HG02759 (cell line): ENCODE measurements around the gene IL6R.
"Not testable (repeated sequence)": the region's sequence is repeated elsewhere in the genome, so short reads cannot be mapped to it uniquely, and the experiment has no call there.

Experiments
- ATAC-seq: cut with Tn5 transposase; IDR thresholded peaks from one replicate; pipeline ENCODE4 v1.9.1; 2021; ENCODE audit warnings: mild to moderate bottlenecking, moderate library complexity; ENCODE audit not compliant: unreplicated experiment

Gene IL6R

DNA sequence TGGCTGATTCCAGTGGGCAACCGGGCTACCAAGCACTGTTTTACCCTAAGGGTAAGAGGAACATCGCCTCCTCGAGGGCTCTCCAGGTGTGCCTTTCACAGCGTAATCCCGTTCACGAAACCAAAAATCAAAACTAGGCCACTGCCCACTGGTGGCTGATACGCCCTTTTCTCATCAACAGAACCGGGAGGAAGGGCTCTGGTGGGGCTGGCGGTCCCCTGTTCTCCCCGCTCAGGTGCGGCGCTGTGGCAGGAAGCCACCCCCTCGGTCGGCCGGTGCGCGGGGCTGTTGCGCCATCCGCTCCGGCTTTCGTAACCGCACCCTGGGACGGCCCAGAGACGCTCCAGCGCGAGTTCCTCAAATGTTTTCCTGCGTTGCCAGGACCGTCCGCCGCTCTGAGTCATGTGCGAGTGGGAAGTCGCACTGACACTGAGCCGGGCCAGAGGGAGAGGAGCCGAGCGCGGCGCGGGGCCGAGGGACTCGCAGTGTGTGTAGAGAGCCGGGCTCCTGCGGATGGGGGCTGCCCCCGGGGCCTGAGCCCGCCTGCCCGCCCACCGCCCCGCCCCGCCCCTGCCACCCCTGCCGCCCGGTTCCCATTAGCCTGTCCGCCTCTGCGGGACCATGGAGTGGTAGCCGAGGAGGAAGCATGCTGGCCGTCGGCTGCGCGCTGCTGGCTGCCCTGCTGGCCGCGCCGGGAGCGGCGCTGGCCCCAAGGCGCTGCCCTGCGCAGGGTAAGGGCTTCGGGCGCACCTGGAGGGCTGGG is at the start of gene IL6R:
TSS of gene IL6R (plus strand) at position 360 of the 763 bp plus-strand sequence. CDS start at position 647, 287 bp downstream.
- ATAC-seq: peak; percentile 34

GRCh38 chr1:154358519-154358918 is 46.6 kb upstream of the IL6R start:
- no peak for ATAC-seq

DNA sequence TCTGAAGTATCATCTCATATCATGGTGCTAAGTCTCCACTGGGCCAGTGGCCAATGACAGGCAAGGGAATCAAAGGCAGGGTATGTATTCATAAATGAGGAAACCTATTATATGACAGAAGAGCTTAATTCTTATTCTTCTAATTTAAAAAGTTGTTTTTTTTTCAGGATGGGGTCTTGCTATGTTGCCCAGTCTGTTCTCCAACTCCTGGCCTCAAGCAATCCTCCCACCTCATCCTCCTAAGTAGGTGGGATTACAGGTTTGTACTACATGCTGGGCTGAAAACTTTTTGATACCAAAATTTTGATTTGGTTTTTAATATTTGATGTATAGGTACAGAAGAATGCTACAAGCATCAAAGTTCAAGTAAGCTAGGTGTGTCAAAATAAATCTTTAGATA is 44.9 kb upstream of the IL6R start:
- no peak for ATAC-seq

GRCh38 chr1:154360881-154361280 is 44.3 kb upstream of the IL6R start:
- not testable (repeated sequence) for ATAC-seq

- ATAC-seq: no peak
These were observed 43.8 kb upstream of the IL6R start for GRCh38 chr1:154361357-154361756.

- no peak for ATAC-seq
These were observed 33.7 kb upstream of the IL6R start for GRCh38 chr1:154371436-154371835.

DNA sequence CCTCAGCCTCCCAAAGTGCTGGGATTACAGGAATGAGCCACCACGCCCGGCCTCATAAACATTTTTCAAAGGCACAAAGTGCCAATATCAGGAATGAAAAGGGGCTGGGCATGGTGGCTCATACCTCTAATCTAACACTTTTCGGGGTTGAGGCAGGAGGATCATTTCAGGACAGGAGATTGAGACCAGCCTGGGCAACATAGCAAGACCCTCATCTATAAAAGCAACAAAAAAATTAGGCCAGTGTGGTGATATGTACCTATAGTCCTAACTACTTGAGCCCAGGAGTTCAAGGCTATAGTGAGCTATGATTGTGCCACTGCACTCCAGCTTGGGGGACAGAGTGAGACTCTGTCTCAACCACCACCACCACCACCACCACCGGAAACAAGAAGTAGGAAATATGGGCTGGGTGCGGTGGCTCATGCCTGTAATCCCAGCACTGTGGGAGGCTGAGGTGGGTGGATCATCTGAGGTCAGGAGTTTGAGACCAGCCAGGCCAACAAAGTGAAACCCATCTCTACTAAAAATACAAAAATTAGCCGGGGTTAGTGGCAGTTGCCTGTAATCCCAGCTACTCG is 31.3 kb upstream of the IL6R start:
- ATAC-seq: not testable (repeated sequence)

DNA sequence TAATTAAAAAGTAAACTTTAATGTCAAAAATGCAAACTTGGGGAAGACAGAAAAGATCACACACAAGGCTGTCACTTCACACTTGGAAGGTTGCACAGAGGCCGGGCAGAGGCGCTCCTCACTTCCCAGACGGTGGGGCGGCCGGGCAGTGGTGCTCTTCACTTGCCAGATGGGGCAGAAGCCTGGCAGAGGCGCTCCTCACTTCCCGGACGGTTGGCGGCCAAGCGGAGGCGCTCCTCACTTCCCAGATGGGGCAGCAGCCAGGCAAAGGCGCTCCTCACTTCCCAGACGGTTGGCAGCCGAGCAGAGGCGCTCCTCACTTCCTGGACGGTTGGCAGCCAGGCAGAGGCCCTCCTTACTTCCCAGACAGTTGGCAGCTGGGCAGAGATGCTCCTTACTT is 25.8 kb upstream of the IL6R start:
- no peak for ATAC-seq

- no peak for ATAC-seq
These were observed 20.3 kb upstream of the IL6R start for GRCh38 chr1:154384650-154385489.

- no peak for ATAC-seq
These were observed 18.3 kb upstream of the IL6R start for GRCh38 chr1:154386643-154387352.

DNA sequence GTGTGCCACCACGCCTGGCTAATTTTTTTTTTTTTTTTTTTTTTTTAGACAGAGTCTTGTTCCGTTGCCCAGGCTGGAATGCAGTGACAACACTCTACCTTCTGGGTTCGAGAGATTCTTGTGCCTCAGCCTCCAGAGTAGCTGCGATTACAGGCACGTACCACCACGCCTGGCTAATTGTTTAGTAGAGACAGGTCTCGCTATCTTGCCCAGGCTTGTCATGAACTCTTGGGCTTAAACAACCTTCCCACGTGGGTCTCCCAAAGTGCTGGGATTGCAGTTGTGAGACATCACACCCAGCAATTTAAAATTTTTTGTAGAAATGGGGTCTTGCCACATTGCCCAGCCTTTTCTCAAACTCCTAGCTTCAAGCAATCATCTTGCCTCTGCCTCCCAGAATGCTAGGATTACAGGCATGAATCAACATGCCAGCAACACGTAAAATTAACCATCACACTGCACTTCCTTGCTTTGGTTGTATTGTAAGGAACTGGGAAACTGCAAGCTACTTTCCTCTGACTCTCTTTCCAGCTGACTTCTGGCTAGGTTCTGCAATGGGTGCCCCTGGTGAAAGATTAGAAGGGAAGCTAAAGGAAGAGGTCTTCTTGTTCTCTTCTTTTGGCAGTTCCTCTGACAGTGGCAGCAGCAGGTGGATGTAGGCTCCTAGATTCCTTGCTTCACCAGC is 13.9 kb upstream of the IL6R start:
- no peak for ATAC-seq

DNA sequence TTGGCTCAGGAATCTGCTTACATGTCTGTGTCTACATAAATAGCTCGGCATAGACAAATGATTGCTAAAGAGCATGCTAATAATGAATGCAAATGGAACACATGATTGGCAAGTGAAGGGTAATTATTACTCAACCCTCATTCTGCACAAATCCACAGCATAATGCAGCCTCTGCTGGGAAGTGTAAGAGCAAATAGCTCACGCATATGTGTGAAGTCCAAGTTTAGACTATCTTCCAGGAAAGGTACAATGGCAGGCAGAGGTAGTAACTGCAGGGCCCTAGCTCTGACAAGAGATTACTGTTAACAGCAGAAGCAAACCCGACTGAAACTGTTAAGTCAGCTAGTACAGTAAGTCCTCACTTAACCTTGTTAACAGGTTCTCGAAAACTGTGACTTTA is 7.0 kb upstream of the IL6R start:
- ATAC-seq: no peak

DNA sequence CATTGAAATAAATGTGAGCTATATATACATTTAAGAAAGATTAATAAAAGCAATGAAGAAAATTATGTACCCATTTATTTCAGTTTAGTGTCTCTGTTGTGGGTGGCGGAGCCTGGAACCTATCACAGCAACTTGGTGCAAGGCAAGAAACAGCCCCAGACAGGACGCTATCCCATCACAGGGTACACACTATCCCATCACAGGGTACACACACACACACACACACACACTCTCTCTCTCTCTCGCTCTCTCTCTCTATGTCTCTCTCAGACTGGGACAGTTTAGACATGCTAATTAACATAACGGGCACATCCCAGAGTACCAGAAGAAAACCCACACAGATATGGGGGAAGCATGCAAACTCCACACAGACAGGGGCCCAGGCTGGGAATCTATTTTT is 6.5 kb upstream of the IL6R start:
- no peak for ATAC-seq

GRCh38 chr1:154400381-154400801 is 4.8 kb upstream of the IL6R start:
- no peak for ATAC-seq

- ATAC-seq: no peak
These were observed 2.7 kb upstream of the IL6R start for GRCh38 chr1:154402409-154402921.

- ATAC-seq: no peak
These were observed 1.7 kb upstream of the IL6R start for GRCh38 chr1:154403261-154403943.

- ATAC-seq: no peak
These were observed 1.2 kb upstream of the IL6R start for GRCh38 chr1:154403983-154404382.

- ATAC-seq: no peak
These were observed 622 bp upstream of the IL6R start for GRCh38 chr1:154404511-154404931.

GRCh38 chr1:154405747-154406571 is 816 bp downstream of the IL6R start:
- peak; percentile 17 for ATAC-seq
